GM19324 (cell line): ENCODE results near the gene FIGN.

Source experiments
- ATAC-seq: cut with Tn5 transposase; IDR thresholded peaks from one replicate; pipeline ENCODE4 v1.9.1; 2021; ENCODE audit warnings: mild to moderate bottlenecking, moderate library complexity; ENCODE audit not compliant: unreplicated experiment, low FRiP score

Gene FIGN

GRCh38 chr2:163670929-163671328, 64.9 kb downstream of the FIGN start:
- ATAC-seq, result no peak

- no peak for ATAC-seq
These were observed 66.3 kb downstream of the FIGN start for GRCh38 chr2:163669506-163669905.

DNA sequence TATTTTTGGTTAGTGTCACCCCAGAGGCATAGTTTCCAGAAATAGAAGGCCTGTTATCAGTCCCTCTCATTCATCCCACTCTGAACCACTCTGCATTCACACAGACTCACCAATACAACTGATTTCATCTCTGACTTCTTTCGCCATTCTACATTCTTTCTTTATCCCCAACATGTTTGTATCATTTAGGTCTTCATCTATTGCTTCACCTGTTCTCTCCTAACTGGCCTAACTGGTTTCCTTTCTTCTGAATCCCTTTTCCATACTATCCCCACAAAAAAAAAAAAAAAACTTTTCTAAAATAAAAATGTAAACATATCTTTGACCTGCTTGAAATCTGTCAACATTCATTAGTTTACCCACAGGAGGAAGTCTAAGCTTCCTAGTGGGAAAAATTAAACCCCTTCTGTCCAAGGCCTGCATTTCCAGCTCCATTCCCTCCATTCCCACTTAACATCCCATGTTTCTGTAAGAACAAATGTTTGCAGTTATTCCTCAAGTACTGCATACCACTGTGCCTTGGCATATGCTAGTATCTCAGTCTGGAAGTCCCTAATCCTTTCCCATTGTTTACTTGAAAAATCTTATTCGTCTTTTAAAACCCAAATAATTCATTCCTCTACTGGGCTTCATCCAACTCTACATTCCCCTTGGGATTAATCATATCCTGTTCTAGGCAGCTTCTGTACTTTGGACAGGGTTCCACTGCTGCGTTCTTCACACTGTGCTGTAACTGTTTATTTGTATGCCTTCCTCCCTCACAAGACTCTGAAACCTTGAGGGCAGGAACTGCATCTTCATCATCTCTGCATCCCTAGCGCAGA, 68.5 kb downstream of the FIGN start:
- ATAC-seq, result no peak

DNA sequence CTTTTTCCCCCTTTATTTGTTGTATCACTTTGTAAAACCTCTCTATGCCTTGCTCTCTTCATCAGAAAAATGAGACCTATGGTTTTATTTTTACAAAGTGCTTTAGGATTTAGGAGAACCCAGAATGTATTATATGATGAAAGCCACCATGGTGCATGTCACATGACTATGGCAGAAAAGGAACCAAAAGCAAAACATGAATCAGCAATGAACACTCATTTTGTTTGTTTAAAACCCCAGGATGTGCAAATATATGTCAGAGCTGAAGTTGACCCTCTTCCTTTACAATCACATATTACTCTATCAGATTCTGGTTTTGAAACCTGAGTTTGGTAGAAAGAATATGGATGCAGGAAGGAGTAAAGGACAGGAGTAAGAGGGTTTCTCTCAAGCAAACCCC, 70.0 kb downstream of the FIGN start:
- ATAC-seq, result no peak

- no peak for ATAC-seq
These were observed 70.8 kb downstream of the FIGN start for GRCh38 chr2:163665051-163665450.

GRCh38 chr2:163664610-163665009, 71.2 kb downstream of the FIGN start:
- ATAC-seq, result no peak

DNA sequence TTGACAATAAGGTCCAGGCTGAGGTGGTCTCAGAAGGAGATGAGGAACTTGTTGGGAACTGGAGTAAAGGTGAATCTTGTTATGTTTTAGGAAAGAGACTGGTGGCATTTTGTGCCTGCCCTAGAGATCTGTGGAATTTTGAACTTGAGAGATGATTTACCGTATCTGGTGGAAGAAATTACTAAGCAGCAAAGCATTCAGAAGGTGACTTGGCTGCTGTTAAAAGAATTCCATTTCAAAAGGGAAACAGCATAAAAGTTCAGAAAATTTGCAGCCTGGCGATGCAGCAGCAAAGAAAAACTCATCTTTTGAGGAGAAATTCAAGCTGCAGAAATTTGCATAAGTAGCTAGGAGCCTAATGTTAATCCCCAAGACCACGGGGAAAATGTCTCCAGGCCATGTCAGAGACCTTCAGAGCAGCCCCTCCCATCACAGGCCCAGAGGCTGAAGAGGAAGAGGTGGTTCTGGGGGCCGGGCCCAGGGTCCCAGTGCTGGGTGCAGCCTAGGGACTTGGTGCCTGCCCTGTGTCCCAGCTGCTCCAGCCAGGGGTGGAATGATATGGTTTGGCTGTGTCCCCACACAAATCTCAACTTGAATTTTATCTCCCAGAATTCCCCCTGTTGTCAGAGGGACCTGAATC, 73.5 kb downstream of the FIGN start:
- no peak for ATAC-seq

- no peak for ATAC-seq
These were observed 76.6 kb downstream of the FIGN start for GRCh38 chr2:163659224-163659623.

- ATAC-seq, result no peak
These were observed 77.3 kb downstream of the FIGN start for GRCh38 chr2:163658556-163658955.

DNA sequence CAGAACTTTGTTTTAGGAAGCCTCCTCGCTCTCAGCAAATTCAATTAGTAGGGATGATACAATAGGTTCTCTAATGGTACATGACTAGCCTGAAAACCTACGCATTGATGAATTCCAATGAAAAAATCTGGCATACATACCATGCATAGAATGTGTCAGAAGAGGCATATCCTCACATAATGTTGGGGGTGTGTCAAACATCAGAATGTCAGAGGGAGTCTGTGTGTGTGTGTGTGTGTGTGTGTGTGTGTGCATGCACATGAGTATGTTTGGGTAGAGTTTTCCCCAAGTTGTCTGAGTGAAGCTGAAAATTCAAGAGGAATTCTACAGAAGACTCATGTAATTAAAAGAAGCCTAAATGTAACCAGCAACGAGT, 78.5 kb downstream of the FIGN start:
- no peak for ATAC-seq

- ATAC-seq, result no peak
These were observed 79.1 kb downstream of the FIGN start for GRCh38 chr2:163656622-163657280.

GRCh38 chr2:163655667-163656066, 80.1 kb downstream of the FIGN start:
- ATAC-seq, result no peak

GRCh38 chr2:163652751-163653150, 83.1 kb downstream of the FIGN start:
- no peak for ATAC-seq

DNA sequence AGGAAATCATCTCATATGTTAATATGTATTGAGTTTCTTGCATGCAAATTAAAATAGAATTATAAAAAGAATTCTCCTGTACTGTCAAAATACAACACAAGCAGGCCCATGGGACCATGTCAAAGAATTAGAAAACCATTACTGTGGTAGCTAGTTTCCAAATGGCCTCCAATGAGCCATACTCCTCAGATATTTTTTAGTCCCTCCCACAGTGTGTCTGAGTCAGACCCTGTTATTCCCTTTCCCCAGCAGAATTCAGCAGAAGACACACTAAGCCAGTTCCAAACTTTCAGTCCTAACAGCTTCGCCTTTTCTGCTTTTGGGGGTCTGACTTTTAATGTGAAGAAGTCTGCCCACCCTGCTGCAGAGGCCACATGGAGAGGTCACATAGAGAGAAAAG, 86.7 kb downstream of the FIGN start:
- no peak for ATAC-seq

- ATAC-seq, result no peak
These were observed 88.5 kb downstream of the FIGN start for GRCh38 chr2:163647300-163647699.

DNA sequence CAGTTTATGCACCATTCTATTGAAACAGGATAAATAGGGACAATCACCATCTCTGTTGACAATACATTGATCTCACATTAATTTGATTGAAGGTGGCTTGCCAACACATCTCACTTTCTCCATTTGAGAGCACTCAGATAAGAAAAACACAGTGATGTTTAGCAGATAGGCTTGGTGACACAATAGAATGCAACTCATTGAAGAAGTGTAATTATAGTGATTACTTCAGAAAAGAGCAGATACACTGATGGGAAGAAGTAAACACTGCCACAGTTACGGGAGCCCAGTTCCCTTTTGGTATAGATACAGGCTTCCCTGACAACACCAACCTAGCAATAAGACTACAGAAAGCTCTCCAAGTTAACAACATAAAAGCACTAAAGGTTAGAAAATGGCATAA, 89.1 kb downstream of the FIGN start:
- no peak for ATAC-seq

GRCh38 chr2:163644238-163644637, 91.6 kb downstream of the FIGN start:
- no peak for ATAC-seq

DNA sequence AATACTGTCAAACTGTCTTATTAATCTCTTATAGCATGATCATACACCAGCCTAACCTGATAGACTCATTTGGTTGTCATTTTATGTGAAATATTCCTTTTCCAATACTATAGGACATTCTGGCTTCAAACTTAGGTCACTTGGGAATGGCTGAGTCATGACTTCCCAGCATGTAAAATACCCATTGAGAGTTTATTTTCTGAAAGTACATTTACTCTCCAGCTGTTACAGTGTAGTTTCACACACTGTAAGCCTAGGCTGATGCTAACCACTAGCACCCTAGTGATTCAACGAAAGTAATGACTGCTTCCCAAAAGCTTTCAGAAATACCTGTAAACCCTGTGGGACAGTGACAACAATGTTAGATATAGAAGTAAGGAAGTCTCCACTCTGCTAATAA, 93.8 kb downstream of the FIGN start:
- no peak for ATAC-seq

DNA sequence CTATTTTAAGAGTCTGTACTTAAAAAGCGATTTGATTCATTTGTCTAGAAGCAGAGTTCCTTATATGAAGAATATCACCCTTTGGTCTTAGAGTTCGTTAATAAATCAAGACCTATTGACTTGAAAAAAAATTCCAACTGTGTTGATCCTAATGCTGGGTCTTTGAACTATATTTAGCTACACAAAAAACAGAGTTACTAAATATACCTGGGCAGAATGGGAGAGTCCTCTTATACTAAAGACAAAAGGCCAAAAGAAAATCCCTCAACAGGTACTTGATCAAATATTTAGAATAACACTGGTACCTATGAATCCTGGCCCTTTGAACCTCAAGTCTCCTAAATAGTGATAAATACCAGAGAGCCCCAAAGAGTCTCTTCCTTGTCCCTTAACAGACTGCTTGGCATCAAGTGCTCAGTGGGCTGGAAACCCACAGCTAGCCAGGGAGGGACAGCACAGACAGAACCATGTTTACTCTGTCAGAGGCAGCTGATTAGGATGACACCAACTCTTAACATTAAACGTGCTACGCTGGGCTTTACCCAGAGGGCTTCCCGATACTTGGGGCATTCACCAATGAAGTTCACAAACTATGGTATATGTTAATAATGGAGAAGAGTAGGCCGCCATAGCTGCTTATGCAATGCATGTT, 95.1 kb downstream of the FIGN start:
- no peak for ATAC-seq

- no peak for ATAC-seq
These were observed 97.9 kb downstream of the FIGN start for GRCh38 chr2:163637871-163638270.

- ATAC-seq, result no peak
These were observed 102.5 kb downstream of the FIGN start for GRCh38 chr2:163633291-163633690.
